ENCODE measurements around the gene FBXL20. TPM values are rescaled to one million over a fixed set of nuclear protein-coding genes. Genes with fewer than 3 reads are reported as not detected.

Gene FBXL20
- total and polyA plus RNA-seq, 9 of the 15 experiments (the other 6 are each of a cell fraction or from before 2014, with no cell fraction given), result 1.8 to 15.1 (median 5.6) TPM

- FAIRE-seq (no peak), DNase-seq (ENCODE audit: extremely low read depth in 1 of 4, low spot score in 3 of 4) (peak in 2 of 4 experiments; percentile 31 to 50), ATAC-seq (peak; percentile 50)
- Histone ChIP-seq H3K9me3 (replicated peaks; ENCODE audit: control insufficient read depth, insufficient read depth, low read depth, low read length) (no peaks in the 10 kb centered on the region; the same call in 1 of the 2 replicates), H3K4me3 (no peak overlapping the region), H4K20me1 (replicated peaks; ENCODE audit: control insufficient read depth, insufficient read depth, low read length) (no peaks in the 10 kb centered on the region), H3K4me1 (replicated peaks in 1 of 2; ENCODE audit: control insufficient read depth in 2 of 2, insufficient read depth in 2 of 2, low read length in 2 of 2) (peaks cover 21 to 30% of the 10 kb centered on the region in 2 experiments), H3K79me2 (ENCODE audit: control insufficient read depth, insufficient read depth, low read length) (peaks cover 3% of the 10 kb centered on the region; the same call in 1 of the 3 replicates), H3K27me3 (ENCODE audit: control insufficient read depth in 2 of 2, insufficient read depth in 2 of 2, low read length in 2 of 2) (no peaks in the 10 kb centered on the region), H3K9ac (ENCODE audit: insufficient read depth in 1 of 2, low read depth in 2 of 2, low read length in 2 of 2) (peak overlapping the region; percentile 69 to 81; a peak in 3 of 4 replicates), H3K36me3 (ENCODE audit: control insufficient read depth, insufficient read depth, low read length) (peaks cover 2% of the 10 kb centered on the region; the same call in 2 of the 3 replicates), H2AFZ (ENCODE audit: low read depth, low read length) (peak overlapping the region; percentile 65), H3K9me1 (ENCODE audit: control insufficient read depth, insufficient read depth, low read length) (no peaks in the 10 kb centered on the region), H3K4me2 (ENCODE audit: insufficient read depth, low read length) (peak overlapping the region; percentile 61), H3K27ac (ENCODE audit: extremely low read depth, low read depth, low read length) (peak overlapping the region; percentile 88)
- in situ Hi-C loops (cut with MboI) (no loop called here), intact Hi-C loops (cut with micrococcal nuclease) (loop anchor here (5.0 kb wide), 1 partner anchor 63 kb away; no protein-coding TSS in a partner anchor)
- ChIA-PET CTCF (ENCODE audit: low intra/inter-chr PET ratio) (no interaction called here), POLR2A (interaction anchor here (0.8 to 2.7 kb wide), 8 partner anchors 8 to 51 kb away, joined by 3 to 17 read pairs (median 5); no protein-coding TSS in a partner anchor)
- WGBS (ENCODE audit: insufficient coverage, low coverage, missing lambda C conversion rate), result 6% methylated on average over 4 of the region's 4 CpGs
- BruUV-seq (replicated peaks), result no TSS peak
- TF ChIP-seq HSF4 (CRISPR knock-in tag; IDR thresholded peaks at IDR 0.05; ENCODE audit: borderline replicate concordance) (0 out of 2 replicates have a peak, but pooled peaks have one; percentile 26), BRD4 (IDR thresholded peaks at IDR 0.05) (0 out of 2 replicates have a peak, but pooled peaks have one; percentile 19), THRB (CRISPR knock-in tag; conservative IDR thresholded peaks at IDR 0.05) (0 out of 2 replicates have a peak, but pooled peaks have one; percentile 37), HIVEP1 (CRISPR knock-in tag; IDR thresholded peaks at IDR 0.05) (no peak), ZC3H8 (IDR thresholded peaks at IDR 0.05) (no peak), SIRT6 (IDR thresholded peaks at IDR 0.05; ENCODE audit: low read depth, low read length) (no peak), ZC3H11A (IDR thresholded peaks at IDR 0.05; ENCODE audit: low read depth, low read length) (no peak), RBFOX2 (IDR thresholded peaks at IDR 0.05; ENCODE audit: low read depth, low read length) (no peak), E2F8 (IDR thresholded peaks at IDR 0.05; ENCODE audit: low read depth, partially characterized antibody) (no peak), BRF1 (IDR thresholded peaks at IDR 0.05; ENCODE audit: borderline replicate concordance, extremely low read depth, insufficient read length) (no peak), MXD1 (CRISPR knock-in tag; IDR thresholded peaks at IDR 0.05; ENCODE audit: borderline replicate concordance, poor library complexity, severe bottlenecking) (no peak), ZNF449 (CRISPR knock-in tag; IDR thresholded peaks at IDR 0.05) (no peak), ZFX (CRISPR knock-in tag; IDR thresholded peaks at IDR 0.05) (0 out of 2 replicates have a peak, but pooled peaks have one; percentile 30), ZNF766 (CRISPR knock-in tag; conservative IDR thresholded peaks at IDR 0.05) (peak; percentile 60; the same call in 1 of the 2 replicates), SMAD4 (CRISPR knock-in tag; conservative IDR thresholded peaks at IDR 0.05) (peak; percentile 11; the same call in 1 of the 2 replicates), TARDBP (IDR thresholded peaks at IDR 0.05) (no peak), ZNF134 (CRISPR knock-in tag; conservative IDR thresholded peaks at IDR 0.05) (no peak)
Observed at GRCh38 chr17:39335704-39336223, 65.7 kb downstream of the FBXL20 start.
